WTC11 (cell line): ENCODE results near the gene GRM4. TPM values are rescaled to one million over a fixed set of nuclear protein-coding genes. Genes with fewer than 3 reads are reported as not detected.
A peak's percentile ranks its signal among the peaks of the same experiment; 100 is the strongest.

Experiments
- ATAC-seq: fragments of 200-7000 bp; cut with Tn5 transposase; 2 replicates; pipeline ENCODE4 v1.10.0; 2021; ENCODE audit warnings: mild to moderate bottlenecking, moderate library complexity
- CTCF ChIA-PET: fragments of 300-600 bp; sonication (Branson Sonifier 250); formaldehyde crosslinking; loops from one replicate; lab custom pipeline; 2021; ENCODE audit warnings: antibody characterized with exemption; lab: Charles Lee
- POLR2A ChIA-PET: fragments of 350-600 bp; sonication (Branson Sonifier 250); formaldehyde crosslinking; loops from one replicate; lab custom pipeline; 2021; ENCODE audit warnings: antibody characterized with exemption; lab: Charles Lee
- DNase-seq: peaks from one replicate; pipeline ENCODE4 v3.0.0; 2021; ENCODE audit warnings: low spot score
- H3K27ac Mint-ChIP-seq: 2 replicates; pipeline ENCODE4 v1.8.0; 2021; ENCODE audit warnings: mixed read lengths
- H3K27me3 Mint-ChIP-seq: 2 replicates; pipeline ENCODE4 v1.8.0; 2021; ENCODE audit warnings: low read depth, mild to moderate bottlenecking, moderate library complexity, mixed read lengths
- H3K36me3 Mint-ChIP-seq: 2 replicates; pipeline ENCODE4 v1.8.0; 2021; ENCODE audit warnings: mixed read lengths
- H3K4me1 Mint-ChIP-seq: 2 replicates; pipeline ENCODE4 v1.8.0; 2022; ENCODE audit warnings: mixed read lengths
- H3K4me3 Mint-ChIP-seq: 2 replicates; pipeline ENCODE4 v1.8.0; 2021; ENCODE audit warnings: mild to moderate bottlenecking, moderate library complexity, mixed read lengths
- H3K9me3 Mint-ChIP-seq: 2 replicates; pipeline ENCODE4 v1.8.0; 2021; ENCODE audit warnings: mixed read lengths
- CBFB ChIP-seq: sonication (generic); formaldehyde crosslinking; IDR thresholded peaks from 2 replicates; pipeline ENCODE4 v1.8.1; 2022; ENCODE audit warnings: mild to moderate bottlenecking, low read depth, missing genetic modification reagents
- GABPB1 ChIP-seq: sonication (generic); formaldehyde crosslinking; IDR thresholded peaks from 2 replicates; pipeline ENCODE4 v1.8.1; 2023; ENCODE audit warnings: mild to moderate bottlenecking, missing genetic modification reagents
- GRHL2 ChIP-seq: fragments of 250-450 bp; sonication (Bioruptor Pico); IDR thresholded peaks from 2 replicates; pipeline ENCODE4 v1.8.0; 2022; ENCODE audit warnings: mild to moderate bottlenecking, moderate library complexity; ENCODE audit not compliant: insufficient replicate concordance, severe bottlenecking
- JUN ChIP-seq: sonication (generic); formaldehyde crosslinking; IDR thresholded peaks from 2 replicates; pipeline ENCODE4 v1.8.0; 2023; ENCODE audit warnings: mild to moderate bottlenecking, missing genetic modification reagents
- NFYB ChIP-seq: sonication (generic); formaldehyde crosslinking; conservative IDR thresholded peaks from 2 replicates; pipeline ENCODE4 v1.8.0; 2022; ENCODE audit warnings: low read depth, missing genetic modification reagents
- NR1H2 ChIP-seq: sonication (generic); formaldehyde crosslinking; IDR thresholded peaks from 2 replicates; pipeline ENCODE4 v1.9.0; 2021; ENCODE audit warnings: mild to moderate bottlenecking, moderate library complexity, missing genetic modification reagents
- TEAD4 ChIP-seq: sonication (generic); formaldehyde crosslinking; IDR thresholded peaks from 2 replicates; pipeline ENCODE4 v1.8.0; 2022; ENCODE audit warnings: mild to moderate bottlenecking, missing genetic modification reagents
- ZNF138 ChIP-seq: sonication (generic); formaldehyde crosslinking; conservative IDR thresholded peaks from 2 replicates; pipeline ENCODE4 v1.8.1; 2022; ENCODE audit warnings: mild to moderate bottlenecking, moderate library complexity, missing genetic modification reagents
- ZNF263 ChIP-seq: sonication (generic); formaldehyde crosslinking; IDR thresholded peaks from 2 replicates; pipeline ENCODE4 v1.8.1; 2022; ENCODE audit warnings: low read depth, mild to moderate bottlenecking, moderate library complexity, missing genetic modification reagents
- ZNF423 ChIP-seq: fragments of 250-450 bp; sonication (Bioruptor Pico); IDR thresholded peaks from 2 replicates; pipeline ENCODE4 v2.1.2; 2022; ENCODE audit warnings: mild to moderate bottlenecking, moderate library complexity
- total RNA-seq: library from RNA; stranded (reverse); gene quantifications from 3 replicates; pipeline ENCODE4 v1.2.3, GENCODE V29; 2021
- TF ChIP-seq, protein P1 (sequence below): sonication (generic); formaldehyde crosslinking; IDR thresholded peaks from 2 replicates; pipeline ENCODE4 v1.8.1; 2023; ENCODE audit warnings: mild to moderate bottlenecking, missing genetic modification reagents, moderate library complexity
- TF ChIP-seq, protein P2 (sequence below): sonication (generic); formaldehyde crosslinking; conservative IDR thresholded peaks from 2 replicates; pipeline ENCODE4 v1.8.1; 2023; ENCODE audit warnings: mild to moderate bottlenecking, low read depth, missing genetic modification reagents, moderate library complexity
- TF ChIP-seq, protein P3 (sequence below): sonication (generic); formaldehyde crosslinking; IDR thresholded peaks from 2 replicates; pipeline ENCODE4 v1.8.1; 2023; ENCODE audit warnings: mild to moderate bottlenecking, missing genetic modification reagents
- TF ChIP-seq, protein P4 (sequence below): sonication (generic); formaldehyde crosslinking; IDR thresholded peaks from 2 replicates; pipeline ENCODE4 v1.8.0; 2022; ENCODE audit warnings: mild to moderate bottlenecking, missing genetic modification reagents

GRM4 gene
- total RNA-seq, 1 experiment from 2014 or later, result 34.5 TPM

DNA sequence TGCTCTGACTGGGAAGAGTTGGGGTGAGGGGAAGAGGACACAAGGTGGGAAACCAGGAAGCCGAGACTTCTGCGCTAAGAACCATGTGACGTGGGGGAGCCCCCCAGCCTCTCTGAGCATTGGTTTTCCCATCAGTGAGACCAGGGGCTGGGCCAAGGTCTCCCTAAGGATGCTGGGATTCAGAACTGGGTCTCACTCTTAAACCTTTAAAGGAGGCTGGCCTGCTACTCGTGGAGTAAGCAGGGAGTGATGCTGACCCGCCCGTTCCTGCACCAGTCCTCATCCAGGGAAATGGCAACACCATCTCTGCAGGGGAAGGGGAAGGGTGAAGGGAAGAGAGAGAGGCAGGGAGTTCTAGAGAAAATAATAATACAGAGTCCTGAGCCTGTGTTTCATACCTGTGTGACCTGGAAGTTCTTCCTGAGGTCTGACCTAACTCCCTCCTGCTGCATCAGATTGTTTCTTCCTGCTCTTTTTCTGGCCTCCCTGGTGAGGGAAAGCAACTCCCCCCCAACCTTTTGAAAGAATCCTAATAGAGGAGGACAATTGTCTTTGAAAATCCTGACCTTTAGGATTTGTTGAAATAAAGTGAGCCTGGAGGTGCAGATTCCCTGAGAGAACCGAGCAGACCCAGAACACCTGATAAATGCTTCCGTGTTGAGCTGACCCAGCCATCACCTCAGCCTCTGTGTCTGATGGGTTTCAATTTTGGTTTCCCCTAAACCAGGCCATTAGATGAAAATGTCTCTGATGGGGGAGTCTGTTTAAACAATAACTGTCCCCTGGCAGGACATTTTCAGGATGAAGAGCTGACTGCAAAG lies 3.0 kb upstream of the GRM4 start:
- CTCF ChIA-PET, result interaction anchor here (0.9 to 8.8 kb wide), 7 partner anchors 10 to 387 kb away, joined by 3 to 187 read pairs (median 6); no protein-coding TSS in a partner anchor

DNA sequence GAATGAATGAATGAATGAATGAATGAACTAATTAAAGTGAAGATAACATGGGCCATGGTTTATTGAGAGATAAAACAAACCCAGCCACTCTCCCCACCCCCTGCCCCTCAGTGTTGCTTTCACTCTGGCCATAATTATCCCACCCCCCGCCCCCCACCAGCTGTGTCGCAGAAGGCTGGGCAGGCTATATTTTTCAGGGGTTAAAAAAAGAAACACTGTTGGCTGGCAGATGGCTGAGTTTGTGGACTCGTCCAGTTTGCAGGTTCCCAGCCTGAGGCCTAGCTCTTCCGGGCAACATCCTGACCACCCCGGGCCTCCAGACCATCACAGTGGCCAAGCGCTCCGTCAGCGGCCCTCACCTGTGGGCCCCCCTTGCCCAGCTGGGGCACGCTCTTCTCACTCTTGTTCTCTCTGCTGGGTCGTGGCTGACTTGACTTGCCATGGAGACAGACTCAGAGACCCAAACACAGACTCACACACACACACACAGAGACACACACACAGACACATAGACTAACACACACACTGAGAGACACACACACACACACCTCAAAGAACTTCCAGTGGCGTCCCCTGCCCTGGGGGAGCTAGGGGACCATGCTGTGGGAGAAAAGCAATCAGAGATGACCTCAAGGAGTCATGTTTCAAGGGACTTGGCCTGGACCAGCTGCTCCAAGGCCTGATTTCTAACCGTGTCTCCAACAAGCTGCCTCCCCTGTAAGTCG lies 2.2 kb upstream of the GRM4 start:
- Mint-ChIP-seq H3K4me3 (no peak overlapping the region), H3K36me3 (no peaks in the 10 kb centered on the region), H3K4me1 (peaks cover 71% of the 10 kb centered on the region), H3K9me3 (no peaks in the 10 kb centered on the region), H3K27ac (peak overlapping the region; percentile 17; the same call in 1 of the 2 replicates), H3K27me3 (peaks cover 60% of the 10 kb centered on the region)
- ChIA-PET POLR2A (no interaction called here), CTCF (interaction anchor here (0.6 to 2.3 kb wide), 3 partner anchors 9 to 386 kb away, joined by 3 to 7 read pairs (median 6); no protein-coding TSS in a partner anchor)
- ATAC-seq (no peak), DNase-seq (peak; percentile 11)
- no peak for TF ChIP-seq GABPB1 (CRISPR knock-in tag)
- no peak for TF ChIP-seq ZNF138 (CRISPR knock-in tag)
- TF ChIP-seq, protein P1, sequence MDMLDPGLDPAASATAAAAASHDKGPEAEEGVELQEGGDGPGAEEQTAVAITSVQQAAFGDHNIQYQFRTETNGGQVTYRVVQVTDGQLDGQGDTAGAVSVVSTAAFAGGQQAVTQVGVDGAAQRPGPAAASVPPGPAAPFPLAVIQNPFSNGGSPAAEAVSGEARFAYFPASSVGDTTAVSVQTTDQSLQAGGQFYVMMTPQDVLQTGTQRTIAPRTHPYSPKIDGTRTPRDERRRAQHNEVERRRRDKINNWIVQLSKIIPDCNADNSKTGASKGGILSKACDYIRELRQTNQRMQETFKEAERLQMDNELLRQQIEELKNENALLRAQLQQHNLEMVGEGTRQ (CRISPR knock-in tag), result no peak
- no peak for TF ChIP-seq NR1H2 (CRISPR knock-in tag)
- no peak for TF ChIP-seq ZNF423 (CRISPR knock-in tag)

More for the DNA sequence above, 3.0 kb upstream of the GRM4 start:
- no peak overlapping the region for H3K27ac Mint-ChIP-seq
- DNase-seq, result no peak
- TF ChIP-seq ZNF423 (CRISPR knock-in tag), result 0 out of 2 replicates have a peak, but pooled peaks have one; percentile 17
- TF ChIP-seq, protein P2, sequence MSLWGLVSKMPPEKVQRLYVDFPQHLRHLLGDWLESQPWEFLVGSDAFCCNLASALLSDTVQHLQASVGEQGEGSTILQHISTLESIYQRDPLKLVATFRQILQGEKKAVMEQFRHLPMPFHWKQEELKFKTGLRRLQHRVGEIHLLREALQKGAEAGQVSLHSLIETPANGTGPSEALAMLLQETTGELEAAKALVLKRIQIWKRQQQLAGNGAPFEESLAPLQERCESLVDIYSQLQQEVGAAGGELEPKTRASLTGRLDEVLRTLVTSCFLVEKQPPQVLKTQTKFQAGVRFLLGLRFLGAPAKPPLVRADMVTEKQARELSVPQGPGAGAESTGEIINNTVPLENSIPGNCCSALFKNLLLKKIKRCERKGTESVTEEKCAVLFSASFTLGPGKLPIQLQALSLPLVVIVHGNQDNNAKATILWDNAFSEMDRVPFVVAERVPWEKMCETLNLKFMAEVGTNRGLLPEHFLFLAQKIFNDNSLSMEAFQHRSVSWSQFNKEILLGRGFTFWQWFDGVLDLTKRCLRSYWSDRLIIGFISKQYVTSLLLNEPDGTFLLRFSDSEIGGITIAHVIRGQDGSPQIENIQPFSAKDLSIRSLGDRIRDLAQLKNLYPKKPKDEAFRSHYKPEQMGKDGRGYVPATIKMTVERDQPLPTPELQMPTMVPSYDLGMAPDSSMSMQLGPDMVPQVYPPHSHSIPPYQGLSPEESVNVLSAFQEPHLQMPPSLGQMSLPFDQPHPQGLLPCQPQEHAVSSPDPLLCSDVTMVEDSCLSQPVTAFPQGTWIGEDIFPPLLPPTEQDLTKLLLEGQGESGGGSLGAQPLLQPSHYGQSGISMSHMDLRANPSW (CRISPR knock-in tag), result no peak
- TF ChIP-seq, all 79 proteins: peak for 1
- H3K9me3 Mint-ChIP-seq, result no peaks in the 10 kb centered on the region
- ATAC-seq, result no peak
- peaks cover 67% of the 10 kb centered on the region for H3K4me1 Mint-ChIP-seq
- POLR2A ChIA-PET, result no interaction called here
- peaks cover 60% of the 10 kb centered on the region for H3K27me3 Mint-ChIP-seq
- no peak overlapping the region for H3K4me3 Mint-ChIP-seq
- no peaks in the 10 kb centered on the region for H3K36me3 Mint-ChIP-seq

DNA sequence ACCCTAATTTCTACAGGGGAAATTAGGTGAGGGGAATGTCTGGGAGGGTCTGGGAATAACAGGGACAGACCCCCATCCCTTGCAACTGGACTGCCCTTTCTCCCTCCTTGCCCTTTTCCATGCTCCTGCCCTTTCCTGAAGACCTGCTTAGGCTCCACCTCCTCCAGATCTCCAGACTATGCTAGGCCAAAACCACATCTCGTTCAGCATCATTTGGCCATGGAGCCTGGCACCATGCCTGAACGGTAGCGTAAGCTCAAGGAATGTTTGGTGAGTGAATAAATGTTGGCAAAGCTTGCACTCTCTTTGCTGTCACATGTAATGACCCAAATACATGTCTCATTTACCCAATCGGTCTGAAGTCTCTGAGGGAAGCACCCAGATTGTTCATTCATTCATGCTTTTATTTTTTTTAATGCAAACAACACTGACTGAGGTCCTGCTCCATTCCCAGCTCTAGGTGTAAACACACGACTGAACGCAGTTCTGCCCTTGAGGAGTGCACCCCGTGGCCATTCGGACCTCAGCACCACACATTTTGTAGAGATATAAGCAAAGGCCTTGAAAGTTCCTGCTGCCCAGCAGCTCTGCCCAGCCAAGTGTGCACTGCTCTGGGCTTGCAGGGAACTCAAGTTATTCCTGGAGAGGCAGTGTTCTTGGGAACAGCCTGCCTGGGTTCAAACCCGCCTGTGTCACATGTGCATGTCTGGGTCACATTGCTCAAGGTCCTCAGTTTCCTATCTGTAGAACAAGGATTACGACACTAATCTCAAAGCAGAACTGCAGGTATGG lies 1.1 kb upstream of the GRM4 start:
- no peak for ATAC-seq
- no peak overlapping the region for H3K27ac Mint-ChIP-seq
- H3K9me3 Mint-ChIP-seq, result no peaks in the 10 kb centered on the region
- TF ChIP-seq TEAD4 (no peak), ZNF263 (CRISPR knock-in tag) (0 out of 2 replicates have a peak, but pooled peaks have one; percentile 18)
- ChIA-PET POLR2A (no interaction called here), CTCF (interaction anchor here (1.0 to 7.4 kb wide), 7 partner anchors 10 to 119 kb away, joined by 3 to 83 read pairs (median 12); no protein-coding TSS in a partner anchor)
- peaks cover 75% of the 10 kb centered on the region for H3K4me1 Mint-ChIP-seq
- no peak overlapping the region for H3K4me3 Mint-ChIP-seq
- H3K36me3 Mint-ChIP-seq, result no peaks in the 10 kb centered on the region
- peaks cover 54% of the 10 kb centered on the region for H3K27me3 Mint-ChIP-seq
- peak; percentile 8 for DNase-seq

DNA sequence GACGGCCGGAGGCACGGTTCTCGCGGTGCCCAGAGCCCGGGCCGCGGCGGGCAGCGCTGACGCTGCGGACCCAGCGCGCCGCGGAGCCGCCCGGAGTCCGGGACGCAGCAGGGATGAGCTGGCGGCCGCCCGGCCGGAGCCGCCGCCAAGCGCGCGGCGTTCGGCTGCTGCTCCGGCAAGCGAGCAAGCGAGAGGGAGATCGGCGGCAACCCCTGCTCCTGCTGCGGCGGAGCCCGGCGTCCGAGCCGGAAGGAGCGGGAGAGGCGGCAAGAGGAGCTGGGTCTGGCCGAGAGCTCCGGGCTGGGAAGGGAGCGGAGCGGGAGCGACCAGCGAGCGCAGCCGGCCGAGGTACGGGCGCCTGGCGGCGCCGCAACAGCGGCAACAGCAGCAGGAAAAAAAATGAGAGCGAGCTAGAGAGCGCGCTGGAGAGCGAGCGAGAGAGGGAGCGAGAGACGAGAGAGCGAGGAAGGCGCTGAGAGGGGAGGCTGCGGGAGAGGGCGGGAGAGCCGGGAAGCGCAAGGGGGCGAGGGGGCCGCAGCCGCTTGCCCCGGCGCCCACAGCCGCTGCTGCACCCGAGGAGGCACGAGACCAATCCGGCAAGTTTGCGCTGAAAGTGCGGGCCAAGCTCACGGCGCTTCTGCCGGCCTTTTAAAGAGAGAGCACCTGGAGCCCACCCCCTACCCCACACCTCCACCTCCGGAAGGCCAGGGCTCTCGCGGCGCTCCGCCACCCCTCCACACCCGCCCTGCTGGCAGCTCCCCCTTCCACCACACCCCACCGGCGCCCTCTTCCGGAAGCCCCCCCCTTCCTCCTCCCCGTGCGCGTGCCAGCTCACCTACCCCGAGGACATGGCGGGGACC lies 496 bp downstream of the GRM4 start:
- H3K4me1 Mint-ChIP-seq, result peaks cover 76% of the 10 kb centered on the region
- H3K4me3 Mint-ChIP-seq, result peak overlapping the region; percentile 76
- H3K27me3 Mint-ChIP-seq, result peaks cover 42% of the 10 kb centered on the region
- ATAC-seq (peak; percentile 27), DNase-seq (peak; percentile 70)
- CTCF ChIA-PET, result interaction anchor here (0.7 to 7.4 kb wide), 23 partner anchors 9 to 375 kb away, joined by 3 to 83 read pairs (median 5); partner anchors contain the start of gene SMIM29
- POLR2A ChIA-PET, result interaction anchor here (0.6 to 2.3 kb wide), 4 partner anchors 14 to 321 kb away, joined by 3 to 19 read pairs (median 3); partner anchors contain the start of gene PACSIN1
- no peaks in the 10 kb centered on the region for H3K9me3 Mint-ChIP-seq
- no peaks in the 10 kb centered on the region for H3K36me3 Mint-ChIP-seq
- H3K27ac Mint-ChIP-seq, result no peak overlapping the region
- TF ChIP-seq, protein P3, sequence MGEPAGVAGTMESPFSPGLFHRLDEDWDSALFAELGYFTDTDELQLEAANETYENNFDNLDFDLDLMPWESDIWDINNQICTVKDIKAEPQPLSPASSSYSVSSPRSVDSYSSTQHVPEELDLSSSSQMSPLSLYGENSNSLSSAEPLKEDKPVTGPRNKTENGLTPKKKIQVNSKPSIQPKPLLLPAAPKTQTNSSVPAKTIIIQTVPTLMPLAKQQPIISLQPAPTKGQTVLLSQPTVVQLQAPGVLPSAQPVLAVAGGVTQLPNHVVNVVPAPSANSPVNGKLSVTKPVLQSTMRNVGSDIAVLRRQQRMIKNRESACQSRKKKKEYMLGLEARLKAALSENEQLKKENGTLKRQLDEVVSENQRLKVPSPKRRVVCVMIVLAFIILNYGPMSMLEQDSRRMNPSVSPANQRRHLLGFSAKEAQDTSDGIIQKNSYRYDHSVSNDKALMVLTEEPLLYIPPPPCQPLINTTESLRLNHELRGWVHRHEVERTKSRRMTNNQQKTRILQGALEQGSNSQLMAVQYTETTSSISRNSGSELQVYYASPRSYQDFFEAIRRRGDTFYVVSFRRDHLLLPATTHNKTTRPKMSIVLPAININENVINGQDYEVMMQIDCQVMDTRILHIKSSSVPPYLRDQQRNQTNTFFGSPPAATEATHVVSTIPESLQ (CRISPR knock-in tag), result no peak
- 0 out of 2 replicates have a peak, but pooled peaks have one; percentile 9 for TF ChIP-seq NFYB
- TF ChIP-seq, protein P4, sequence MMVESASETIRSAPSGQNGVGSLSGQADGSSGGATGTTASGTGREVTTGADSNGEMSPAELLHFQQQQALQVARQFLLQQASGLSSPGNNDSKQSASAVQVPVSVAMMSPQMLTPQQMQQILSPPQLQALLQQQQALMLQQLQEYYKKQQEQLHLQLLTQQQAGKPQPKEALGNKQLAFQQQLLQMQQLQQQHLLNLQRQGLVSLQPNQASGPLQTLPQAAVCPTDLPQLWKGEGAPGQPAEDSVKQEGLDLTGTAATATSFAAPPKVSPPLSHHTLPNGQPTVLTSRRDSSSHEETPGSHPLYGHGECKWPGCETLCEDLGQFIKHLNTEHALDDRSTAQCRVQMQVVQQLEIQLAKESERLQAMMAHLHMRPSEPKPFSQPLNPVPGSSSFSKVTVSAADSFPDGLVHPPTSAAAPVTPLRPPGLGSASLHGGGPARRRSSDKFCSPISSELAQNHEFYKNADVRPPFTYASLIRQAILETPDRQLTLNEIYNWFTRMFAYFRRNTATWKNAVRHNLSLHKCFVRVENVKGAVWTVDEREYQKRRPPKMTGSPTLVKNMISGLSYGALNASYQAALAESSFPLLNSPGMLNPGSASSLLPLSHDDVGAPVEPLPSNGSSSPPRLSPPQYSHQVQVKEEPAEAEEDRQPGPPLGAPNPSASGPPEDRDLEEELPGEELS (CRISPR knock-in tag), result 0 out of 2 replicates have a peak, but pooled peaks have one; percentile 5
- TF ChIP-seq CBFB (CRISPR knock-in tag), result no peak
- TF ChIP-seq JUN (CRISPR knock-in tag), result peak; percentile 62; the same call in 1 of the 2 replicates
- no peak for TF ChIP-seq GRHL2
